Measurements from ENCODE around the gene SERPINB6. TPM values are rescaled to one million over a fixed set of nuclear protein-coding genes. Genes with fewer than 3 reads are reported as not detected.

The SERPINB6 gene
- total RNA-seq, 2 experiments from 2014 or later = 13.2 TPM; not detected in 1

DNA sequence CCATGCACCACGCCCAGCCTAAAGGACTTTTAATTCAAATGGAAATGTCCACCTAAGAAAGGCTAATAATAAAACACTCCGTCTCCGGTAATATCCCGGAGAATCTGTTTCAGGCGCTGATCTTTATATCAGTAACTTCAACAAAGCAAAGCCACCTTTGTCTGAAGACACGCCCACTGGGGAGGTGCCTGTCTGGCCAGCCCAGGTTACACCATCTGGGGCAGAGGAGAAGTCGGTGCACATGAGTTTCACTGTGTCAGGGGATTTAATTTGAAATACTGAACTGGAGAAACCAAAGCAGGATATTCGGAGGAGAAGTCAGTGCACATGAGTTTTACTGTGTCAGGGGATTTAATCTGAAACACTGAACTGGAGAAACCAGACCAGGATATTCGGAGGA, 9.4 kb downstream of the SERPINB6 start:
- no peaks in the 10 kb centered on the region for H3K4me1 ChIP-seq (ENCODE audit: insufficient read depth, low read length, poor library complexity, severe bottlenecking)
- no peaks in the 10 kb centered on the region for H3K9me3 ChIP-seq (ENCODE audit: low read length)
- no TSS peak for BruUV-seq (replicated peaks)
- H2AFZ ChIP-seq (ENCODE audit: low read length) = no peak overlapping the region
- H3K36me3 ChIP-seq (ENCODE audit: insufficient read depth, low read length) = no peaks in the 10 kb centered on the region
- CTCF ChIA-PET (ENCODE audit: unreplicated experiment) = no interaction called here
- H3K27ac ChIP-seq (ENCODE audit: low read depth, low read length, poor library complexity, severe bottlenecking) = no peak overlapping the region
- TF ChIP-seq EZH2phosphoT487 (IDR thresholded peaks at IDR 0.05; ENCODE audit: borderline replicate concordance, low read depth, low read length) = no peak
- TF ChIP-seq, protein P1, sequence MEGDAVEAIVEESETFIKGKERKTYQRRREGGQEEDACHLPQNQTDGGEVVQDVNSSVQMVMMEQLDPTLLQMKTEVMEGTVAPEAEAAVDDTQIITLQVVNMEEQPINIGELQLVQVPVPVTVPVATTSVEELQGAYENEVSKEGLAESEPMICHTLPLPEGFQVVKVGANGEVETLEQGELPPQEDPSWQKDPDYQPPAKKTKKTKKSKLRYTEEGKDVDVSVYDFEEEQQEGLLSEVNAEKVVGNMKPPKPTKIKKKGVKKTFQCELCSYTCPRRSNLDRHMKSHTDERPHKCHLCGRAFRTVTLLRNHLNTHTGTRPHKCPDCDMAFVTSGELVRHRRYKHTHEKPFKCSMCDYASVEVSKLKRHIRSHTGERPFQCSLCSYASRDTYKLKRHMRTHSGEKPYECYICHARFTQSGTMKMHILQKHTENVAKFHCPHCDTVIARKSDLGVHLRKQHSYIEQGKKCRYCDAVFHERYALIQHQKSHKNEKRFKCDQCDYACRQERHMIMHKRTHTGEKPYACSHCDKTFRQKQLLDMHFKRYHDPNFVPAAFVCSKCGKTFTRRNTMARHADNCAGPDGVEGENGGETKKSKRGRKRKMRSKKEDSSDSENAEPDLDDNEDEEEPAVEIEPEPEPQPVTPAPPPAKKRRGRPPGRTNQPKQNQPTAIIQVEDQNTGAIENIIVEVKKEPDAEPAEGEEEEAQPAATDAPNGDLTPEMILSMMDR (conservative IDR thresholded peaks at IDR 0.05; ENCODE audit: low read length) = no peak
- no peaks in the 10 kb centered on the region for H3K79me2 ChIP-seq (ENCODE audit: insufficient read depth, low read depth, low read length)
- no peaks in the 10 kb centered on the region for H4K20me1 ChIP-seq (ENCODE audit: insufficient read depth, low read length)
- no peak overlapping the region for H3K4me2 ChIP-seq (ENCODE audit: low read length)
- H3K4me3 ChIP-seq (ENCODE audit: low read depth, low read length, poor library complexity, severe bottlenecking) = no peak overlapping the region
- no peaks in the 10 kb centered on the region for H3K9me2 ChIP-seq (ENCODE audit: insufficient read depth, low read length)
- POLR2A ChIA-PET = interaction anchor here (0.7 kb wide), 1 partner anchor 27 kb away, joined by 3 read pairs; no protein-coding TSS in a partner anchor
- intact Hi-C loops (cut with micrococcal nuclease; ENCODE audit: unreplicated experiment) = no loop called here
- no peak for DNase-seq (ENCODE audit: low spot score)

DNA sequence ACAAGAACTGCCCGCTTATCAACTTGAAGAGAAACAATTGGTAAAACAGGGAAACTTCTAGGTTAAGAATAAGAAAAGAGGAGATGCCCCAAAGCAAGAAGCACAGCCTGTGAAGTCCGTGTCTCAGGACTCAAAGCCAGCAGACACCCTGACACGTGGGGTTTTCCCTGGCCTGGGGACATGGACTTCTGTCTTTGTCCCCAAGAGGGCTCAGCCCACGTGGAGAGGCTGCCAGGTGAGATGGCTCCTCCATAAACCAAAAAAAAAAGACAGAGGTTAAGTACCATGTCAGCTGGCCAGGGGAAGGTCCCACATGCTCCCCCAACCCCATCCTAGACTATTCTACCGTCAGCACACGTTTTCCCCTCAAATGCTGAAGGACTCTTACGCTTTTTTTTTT, 9.9 kb downstream of the SERPINB6 start:
- H4K20me1 ChIP-seq (ENCODE audit: insufficient read depth, low read length) = no peaks in the 10 kb centered on the region
- no peak overlapping the region for H2AFZ ChIP-seq (ENCODE audit: low read length)
- no peaks in the 10 kb centered on the region for H3K36me3 ChIP-seq (ENCODE audit: insufficient read depth, low read length)
- H3K9me2 ChIP-seq (ENCODE audit: insufficient read depth, low read length) = no peaks in the 10 kb centered on the region
- no peaks in the 10 kb centered on the region for H3K79me2 ChIP-seq (ENCODE audit: insufficient read depth, low read depth, low read length)
- H3K4me1 ChIP-seq (ENCODE audit: insufficient read depth, low read length, poor library complexity, severe bottlenecking) = no peaks in the 10 kb centered on the region
- intact Hi-C loops (cut with micrococcal nuclease; ENCODE audit: unreplicated experiment) = no loop called here
- TF ChIP-seq, protein P1 (conservative IDR thresholded peaks at IDR 0.05; ENCODE audit: low read length) = no peak
- TF ChIP-seq EZH2phosphoT487 (IDR thresholded peaks at IDR 0.05; ENCODE audit: borderline replicate concordance, low read depth, low read length) = no peak
- no peak overlapping the region for H3K4me3 ChIP-seq (ENCODE audit: low read depth, low read length, poor library complexity, severe bottlenecking)
- ChIA-PET POLR2A (no interaction called here), CTCF (ENCODE audit: unreplicated experiment) (no interaction called here)
- H3K9me3 ChIP-seq (ENCODE audit: low read length) = no peaks in the 10 kb centered on the region
- BruUV-seq (replicated peaks) = no TSS peak
- no peak for DNase-seq (ENCODE audit: low spot score)
- H3K27ac ChIP-seq (ENCODE audit: low read depth, low read length, poor library complexity, severe bottlenecking) = no peak overlapping the region
- H3K4me2 ChIP-seq (ENCODE audit: low read length) = no peak overlapping the region

DNA sequence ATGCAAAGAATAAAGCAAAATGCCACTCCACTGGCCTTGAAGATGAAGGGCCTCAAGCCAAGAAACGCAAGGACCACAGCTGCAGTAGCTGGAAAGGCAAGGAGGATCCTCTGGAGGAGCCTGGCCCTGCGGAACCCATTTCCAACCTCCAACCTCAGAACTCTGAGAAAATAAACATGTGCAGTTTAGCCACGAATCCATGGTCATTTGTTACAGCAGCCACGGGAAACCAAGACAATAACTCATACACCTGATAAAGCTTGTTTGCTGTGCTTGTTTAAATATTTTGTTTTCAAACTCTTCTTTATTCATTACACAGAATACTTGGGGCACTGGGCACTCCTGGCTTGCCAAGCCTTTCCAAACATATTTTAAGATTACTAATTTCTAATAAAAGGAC, 10.4 kb downstream of the SERPINB6 start:
- no peaks in the 10 kb centered on the region for H3K9me3 ChIP-seq (ENCODE audit: low read length)
- no peak overlapping the region for H3K4me3 ChIP-seq (ENCODE audit: low read depth, low read length, poor library complexity, severe bottlenecking)
- no peaks in the 10 kb centered on the region for H3K4me1 ChIP-seq (ENCODE audit: insufficient read depth, low read length, poor library complexity, severe bottlenecking)
- ChIA-PET POLR2A (no interaction called here), CTCF (ENCODE audit: unreplicated experiment) (no interaction called here)
- intact Hi-C loops (cut with micrococcal nuclease; ENCODE audit: unreplicated experiment) = no loop called here
- no peak overlapping the region for H3K4me2 ChIP-seq (ENCODE audit: low read length)
- TF ChIP-seq EZH2phosphoT487 (IDR thresholded peaks at IDR 0.05; ENCODE audit: borderline replicate concordance, low read depth, low read length) = no peak
- TF ChIP-seq, protein P1 (conservative IDR thresholded peaks at IDR 0.05; ENCODE audit: low read length) = no peak
- no peaks in the 10 kb centered on the region for H3K36me3 ChIP-seq (ENCODE audit: insufficient read depth, low read length)
- H3K9me2 ChIP-seq (ENCODE audit: insufficient read depth, low read length) = no peaks in the 10 kb centered on the region
- H4K20me1 ChIP-seq (ENCODE audit: insufficient read depth, low read length) = no peaks in the 10 kb centered on the region
- H3K79me2 ChIP-seq (ENCODE audit: insufficient read depth, low read depth, low read length) = no peaks in the 10 kb centered on the region
- no peak overlapping the region for H2AFZ ChIP-seq (ENCODE audit: low read length)
- DNase-seq (ENCODE audit: low spot score) = no peak
- no peak overlapping the region for H3K27ac ChIP-seq (ENCODE audit: low read depth, low read length, poor library complexity, severe bottlenecking)
- BruUV-seq (replicated peaks) = no TSS peak

Data from OCI-LY7 (cell line).